GM12878 (cell line): ENCODE data around the gene MRPL57. TPM values are rescaled to one million over a fixed set of nuclear protein-coding genes. Genes with fewer than 3 reads are reported as not detected.

Source experiments
- ATAC-seq: fragments of 200-7000 bp; cut with Tn5 transposase; 3 replicates; pipeline ENCODE4 v1.9.1; 2020; ENCODE audit warnings: mild to moderate bottlenecking, moderate library complexity
- BruUV-seq: library from RNA; stranded (reverse); fragments of 400-500 nt; replicated peaks from 2 replicates; lab custom pipeline; 2021; lab: Mats Ljungman, UMichigan
- CTCF ChIA-PET: fragments of 300-600 bp; sonication (Branson Sonifier 250); formaldehyde crosslinking; extraction: SDS; loops from one replicate; lab custom pipeline; 2021; ENCODE audit warnings: inconsistent platforms; lab: Yijun Ruan, JAX
- POLR2A ChIA-PET: fragments of 350-600 bp; formaldehyde crosslinking; extraction: SDS; loops from one replicate; lab custom pipeline; 2021; ENCODE audit warnings: inconsistent platforms; lab: Charles Lee
- RAD21 ChIA-PET: fragments of 300-600 bp; sonication (Branson Sonifier 250); formaldehyde crosslinking; loops from one replicate; lab custom pipeline; 2023; ENCODE audit warnings: antibody characterized with exemption; ENCODE audit not compliant: unreplicated experiment; lab: Charles Lee
- SMC1A ChIA-PET: fragments of 300-600 bp; sonication (Branson Sonifier 250); formaldehyde crosslinking; loops from one replicate; lab custom pipeline; 2023; ENCODE audit not compliant: unreplicated experiment, uncharacterized antibody; lab: Charles Lee
- DNase-seq: peaks from one replicate; pipeline ENCODE4 v3.0.0-alpha.2; 2011; ENCODE audit warnings: low read depth, low spot score
- FAIRE-seq: peaks from 3 replicates; lab custom pipeline; 2011; peaks lifted over from hg19 to GRCh38; lab: Jason Lieb, UNC
- H2AFZ ChIP-seq: 2 replicates; pipeline ENCODE4 v1.6.0; 2011; ENCODE audit warnings: low read depth, low read length, control low read depth; ENCODE audit not compliant: control insufficient read depth
- H3K27ac ChIP-seq: 2 replicates; pipeline ENCODE4 v1.5.1; 2011; ENCODE audit warnings: control low read depth; ENCODE audit not compliant: control insufficient read depth, insufficient read depth
- H3K27me3 ChIP-seq, 2 experiments: replicated peaks in 1 of 2; 2 replicates each; pipeline versions ENCODE4 v1.6.0 to v1.6.1; 2011; ENCODE audit warnings: low read length in 1 of 2; ENCODE audit not compliant: control insufficient read depth in 2 of 2, insufficient read depth in 2 of 2
- H3K36me3 ChIP-seq, 2 experiments: 2 replicates each; pipeline ENCODE4 v1.5.1; 2011; ENCODE audit warnings: low read length in 1 of 2; ENCODE audit not compliant: control insufficient read depth in 2 of 2, insufficient read depth in 2 of 2
- H3K4me1 ChIP-seq: 2 replicates; pipeline ENCODE4 v1.6.1; 2011; ENCODE audit warnings: mild to moderate bottlenecking, low read length, moderate library complexity, mixed read lengths; ENCODE audit not compliant: control insufficient read depth, insufficient read depth
- H3K4me2 ChIP-seq: 2 replicates; pipeline ENCODE4 v1.6.0; 2011; ENCODE audit warnings: control low read depth; ENCODE audit not compliant: control insufficient read depth, insufficient read depth
- H3K4me3 ChIP-seq: fragments of 200-600 bp; sonication (generic); 2 replicates; pipeline ENCODE4 v1.5.1; 2016
- H3K79me2 ChIP-seq: 2 replicates; pipeline ENCODE4 v1.6.0; 2011; ENCODE audit warnings: low read length; ENCODE audit not compliant: control insufficient read depth, insufficient read depth
- H3K9ac ChIP-seq: 2 replicates; pipeline ENCODE4 v1.8.0; 2011; ENCODE audit warnings: low read length, control low read depth, mixed read lengths; ENCODE audit not compliant: control insufficient read depth, insufficient read depth
- H3K9me3 ChIP-seq: replicated peaks from 3 replicates; pipeline ENCODE4 v1.5.1; 2011; ENCODE audit warnings: mild to moderate bottlenecking, low read length; ENCODE audit not compliant: control insufficient read depth, insufficient read depth
- H4K20me1 ChIP-seq: 2 replicates; pipeline ENCODE4 v1.6.0; 2011; ENCODE audit not compliant: control insufficient read depth, insufficient read depth
- BACH1 ChIP-seq: fragments of 450-650 bp; IDR thresholded peaks from 2 replicates; pipeline ENCODE4 v1.6.1; 2017; ENCODE audit warnings: mild to moderate bottlenecking, borderline replicate concordance
- CBX3 ChIP-seq: fragments of 200-600 bp; sonication (generic); IDR thresholded peaks from 2 replicates; pipeline ENCODE4 v1.6.1; 2016; ENCODE audit warnings: low read depth, borderline replicate concordance
- CREB1 ChIP-seq: IDR thresholded peaks from 2 replicates; pipeline ENCODE4 v1.6.1; 2012; ENCODE audit warnings: low read depth, mild to moderate bottlenecking, inconsistent platforms
- E2F4 ChIP-seq: IDR thresholded peaks from 2 replicates; pipeline ENCODE4 v1.6.1; 2012; ENCODE audit warnings: low read depth, low read length, improper control_type of control experiment
- FOXM1 ChIP-seq: IDR thresholded peaks from 2 replicates; pipeline ENCODE4 v1.6.1; 2012; ENCODE audit warnings: low read depth, mild to moderate bottlenecking, inconsistent platforms, low read length, moderate library complexity
- KDM1A ChIP-seq: fragments of 200-600 bp; sonication (generic); IDR thresholded peaks from 2 replicates; pipeline ENCODE4 v1.6.1; 2016; ENCODE audit warnings: borderline replicate concordance
- PAX5 ChIP-seq: IDR thresholded peaks from 2 replicates; pipeline ENCODE4 v1.6.1; 2011; ENCODE audit warnings: low read depth, low read length, borderline replicate concordance
- RB1 ChIP-seq: fragments of 450-650 bp; formaldehyde crosslinking; IDR thresholded peaks from 2 replicates; pipeline ENCODE4 v1.6.1; 2017; ENCODE audit warnings: mild to moderate bottlenecking, borderline replicate concordance
- SMAD5 ChIP-seq: IDR thresholded peaks from 2 replicates; pipeline ENCODE4 v1.6.1; 2016; ENCODE audit warnings: antibody characterized with exemption, low read depth
- SPI1 ChIP-seq: IDR thresholded peaks from 2 replicates; pipeline ENCODE4 v1.6.1; 2011; ENCODE audit warnings: low read depth, mild to moderate bottlenecking, low read length, moderate library complexity, borderline replicate concordance; ENCODE audit not compliant: insufficient read depth
- STAT1 ChIP-seq: fragments of 450-650 bp; conservative IDR thresholded peaks from 2 replicates; pipeline ENCODE4 v1.6.1; 2014; ENCODE audit warnings: antibody characterized with exemption, mild to moderate bottlenecking
- SUPT20H ChIP-seq: IDR thresholded peaks from 2 replicates; pipeline ENCODE4 v1.6.1; 2011; ENCODE audit warnings: low read depth, mild to moderate bottlenecking, low read length, moderate library complexity, borderline replicate concordance; ENCODE audit not compliant: control insufficient read depth
- YBX1 ChIP-seq: fragments of 450-650 bp; IDR thresholded peaks from 2 replicates; pipeline ENCODE4 v1.6.1; 2016; ENCODE audit warnings: antibody characterized with exemption
- ZBED1 ChIP-seq: IDR thresholded peaks from 2 replicates; pipeline ENCODE4 v1.6.1; 2016; ENCODE audit warnings: borderline replicate concordance
- ZNF207 ChIP-seq: fragments of 450-650 bp; IDR thresholded peaks from 2 replicates; pipeline ENCODE4 v1.6.1; 2014; ENCODE audit warnings: antibody characterized with exemption, mild to moderate bottlenecking, borderline replicate concordance
- WGBS: methylation state at CpG from one replicate; pipeline ENCODE4 v1.1.6; 2016; ENCODE audit warnings: low lambda C conversion rate; ENCODE audit not compliant: insufficient replicate concordance, insufficient coverage; ENCODE audit errors: missing lambda C conversion rate; 5-methylcytosine and 5-hydroxymethylcytosine counted together
- in situ Hi-C: fragments of 300-500 bp; cut with MboI; formaldehyde crosslinking; loops from 9 replicates; pipeline ENCODE4 v1.14.3; 2018; ENCODE audit warnings: mixed read lengths
- intact Hi-C: fragments of 100-400 bp; cut with micrococcal nuclease; formaldehyde crosslinking; loops from one replicate; pipeline ENCODE4 v1.14.2; 2022; ENCODE audit not compliant: unreplicated experiment
- polyA plus RNA-seq, 11 experiments: library from polyadenylated mRNA; depleted of rRNA in 4 of 11; unstranded in 6 of 11; stranded (reverse) in 5 of 11; fragments of >200 nt; fragmentation: Nextera tagmentation in 4 of 11; fragmentation: Illumina TruSeq in 1 of 11; extraction: Ambion mirVana in 4 of 11; extraction: Trizol in 1 of 11; gene quantifications; 1 replicate in 1 of 11; 2 replicates in 10 of 11; pipeline versions ENCODE4 v1.2.1 to v1.2.3, GENCODE V29; 2011 to 2016; ENCODE audit warnings: inconsistent platforms in 2 of 11, missing spikeins in 2 of 11, low read depth in 1 of 11
- total RNA-seq, 4 experiments: library from RNA; depleted of rRNA in 3 of 4; stranded (reverse); fragments of >200 nt in 3 of 4; fragmentation: Illumina TruSeq in 1 of 4; extraction: Trizol in 1 of 4; gene quantifications; 2 replicates each; pipeline versions ENCODE4 v1.2.1 to v1.2.3, GENCODE V29; 2013 to 2021
- TF ChIP-seq, protein P1 (sequence below): fragments of 450-650 bp; IDR thresholded peaks from 2 replicates; pipeline ENCODE4 v1.6.1; 2016; ENCODE audit warnings: mild to moderate bottlenecking
- TF ChIP-seq, protein P2 (sequence below): IDR thresholded peaks from 2 replicates; pipeline ENCODE4 v1.6.1; 2011; ENCODE audit warnings: borderline replicate concordance, low read depth, mild to moderate bottlenecking, moderate library complexity, low read length; ENCODE audit not compliant: insufficient read depth, poor library complexity, severe bottlenecking

MRPL57 gene
- total and polyA plus RNA-seq, 10 of the 15 experiments (the other 5 are each of a cell fraction or from before 2014, with no cell fraction given): 10.5 to 90.6 (median 25.9) TPM

DNA sequence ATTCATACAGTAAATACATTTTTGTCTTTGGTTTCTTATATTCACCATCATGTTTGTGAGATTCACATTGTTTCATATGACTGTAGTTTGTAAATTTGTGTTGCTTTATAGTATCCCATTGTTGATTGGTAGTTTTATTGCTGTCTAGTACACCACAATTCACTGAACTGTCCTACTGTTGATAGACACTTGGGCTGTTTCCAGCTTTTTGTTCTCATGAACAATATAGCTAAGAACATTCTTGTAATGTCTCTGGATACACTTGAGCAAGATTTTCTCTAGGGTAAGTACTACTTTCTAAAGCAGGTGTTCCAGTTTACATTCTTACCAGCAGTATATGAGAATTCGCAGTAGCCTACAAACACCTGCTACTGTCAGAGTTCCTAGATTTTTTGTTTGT is 37.9 kb upstream of the MRPL57 start:
- Histone ChIP-seq H3K27ac (no peak overlapping the region), H3K4me1 (no peaks in the 10 kb centered on the region; the same call in 1 of the 2 replicates), H3K4me3 (no peak overlapping the region), H4K20me1 (no peaks in the 10 kb centered on the region; the same call in 1 of the 2 replicates), H3K9ac (no peak overlapping the region), H2AFZ (no peak overlapping the region), H3K79me2 (peaks cover 30% of the 10 kb centered on the region), H3K9me3 (no peaks in the 10 kb centered on the region), H3K27me3 (no peaks in the 10 kb centered on the region), H3K36me3 (peaks cover 0 to 10% of the 10 kb centered on the region in 2 experiments; a peak in 1 of 4 replicates), H3K4me2 (no peak overlapping the region)
- ChIA-PET SMC1A (interaction anchor here (0.9 to 1.3 kb wide), 2 partner anchors 11 to 38 kb away, joined by 3 to 4 read pairs; partner anchors contain the start of gene MRPL57), CTCF (no interaction called here), RAD21 (no interaction called here), POLR2A (no interaction called here)
- intact Hi-C loops: no loop called here
- no peak for DNase-seq
- in situ Hi-C loops: no loop called here
- TF ChIP-seq CBX3: no peak
- TF ChIP-seq SUPT20H: no peak
- TF ChIP-seq STAT1: no peak
- no peak for TF ChIP-seq KDM1A
- TF ChIP-seq, protein P1, sequence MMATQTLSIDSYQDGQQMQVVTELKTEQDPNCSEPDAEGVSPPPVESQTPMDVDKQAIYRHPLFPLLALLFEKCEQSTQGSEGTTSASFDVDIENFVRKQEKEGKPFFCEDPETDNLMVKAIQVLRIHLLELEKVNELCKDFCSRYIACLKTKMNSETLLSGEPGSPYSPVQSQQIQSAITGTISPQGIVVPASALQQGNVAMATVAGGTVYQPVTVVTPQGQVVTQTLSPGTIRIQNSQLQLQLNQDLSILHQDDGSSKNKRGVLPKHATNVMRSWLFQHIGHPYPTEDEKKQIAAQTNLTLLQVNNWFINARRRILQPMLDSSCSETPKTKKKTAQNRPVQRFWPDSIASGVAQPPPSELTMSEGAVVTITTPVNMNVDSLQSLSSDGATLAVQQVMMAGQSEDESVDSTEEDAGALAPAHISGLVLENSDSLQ: no peak
- no peak for TF ChIP-seq PAX5
- no peak for TF ChIP-seq CREB1
- TF ChIP-seq, protein P2, sequence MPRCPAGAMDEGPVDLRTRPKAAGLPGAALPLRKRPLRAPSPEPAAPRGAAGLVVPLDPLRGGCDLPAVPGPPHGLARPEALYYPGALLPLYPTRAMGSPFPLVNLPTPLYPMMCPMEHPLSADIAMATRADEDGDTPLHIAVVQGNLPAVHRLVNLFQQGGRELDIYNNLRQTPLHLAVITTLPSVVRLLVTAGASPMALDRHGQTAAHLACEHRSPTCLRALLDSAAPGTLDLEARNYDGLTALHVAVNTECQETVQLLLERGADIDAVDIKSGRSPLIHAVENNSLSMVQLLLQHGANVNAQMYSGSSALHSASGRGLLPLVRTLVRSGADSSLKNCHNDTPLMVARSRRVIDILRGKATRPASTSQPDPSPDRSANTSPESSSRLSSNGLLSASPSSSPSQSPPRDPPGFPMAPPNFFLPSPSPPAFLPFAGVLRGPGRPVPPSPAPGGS: no peak
- no peak for TF ChIP-seq E2F4
- TF ChIP-seq SMAD5: no peak
- no peak for TF ChIP-seq RB1
- no peak for TF ChIP-seq YBX1
- no peak for TF ChIP-seq ZNF207
- TF ChIP-seq SPI1: no peak
- TF ChIP-seq FOXM1: no peak
- TF ChIP-seq BACH1: no peak
- TF ChIP-seq ZBED1: no peak
- 100% methylated on average over 1 of the region's 1 CpG for WGBS
- no TSS peak for BruUV-seq
- no peak for ATAC-seq
- no peak for FAIRE-seq
